Measurements from ENCODE around the gene FGF12. TPM values are rescaled to one million over a fixed set of nuclear protein-coding genes. Genes with fewer than 3 reads are reported as not detected.

FGF12 gene
- total RNA-seq, 1 donor from 2014 or later: 1.6 TPM

- H3K4me3 ChIP-seq (ENCODE audit: low read depth, low read length): no peak overlapping the region
- no peak for DNase-seq (ENCODE audit: low read depth)
- no peak for TF ChIP-seq CTCF (conservative IDR thresholded peaks at IDR 0.05; ENCODE audit: low read depth, low read length)
Observed at GRCh38 chr3:192273697-192274010, 453.7 kb downstream of the FGF12 start.

DNA sequence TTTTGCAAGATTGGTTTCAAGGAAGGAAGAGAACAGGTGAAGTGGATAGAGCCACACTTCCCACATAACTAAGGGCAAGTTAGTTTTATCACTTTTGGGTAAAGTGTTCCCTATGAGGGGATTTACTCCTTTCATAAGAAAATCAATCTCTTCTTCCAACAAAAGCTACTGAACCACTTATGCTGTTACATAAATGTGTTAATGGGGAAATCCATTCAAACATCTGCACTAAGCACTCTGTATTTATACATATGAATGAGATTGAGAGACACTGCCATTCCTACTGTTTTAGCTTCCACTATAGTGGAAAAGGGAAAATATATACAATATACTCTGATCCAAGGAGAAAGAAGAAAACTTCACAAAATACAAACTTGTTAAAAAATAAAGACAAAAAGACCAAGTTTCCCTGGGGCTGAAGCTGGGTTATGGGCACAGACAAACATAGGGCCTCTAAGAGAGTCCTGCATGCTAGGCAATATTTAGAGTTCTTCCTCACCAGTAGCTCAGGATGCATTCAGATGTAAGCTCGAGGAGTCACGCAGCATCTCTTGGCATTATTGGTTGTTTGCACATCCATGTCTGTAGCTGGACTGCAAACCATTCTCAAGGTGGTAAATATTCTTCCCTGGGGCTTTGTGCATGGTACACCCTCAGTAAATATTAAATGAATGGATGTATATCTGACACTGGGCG is 454.2 kb downstream of the FGF12 start:
- TF ChIP-seq CTCF (conservative IDR thresholded peaks at IDR 0.05; ENCODE audit: low read depth, low read length): no peak
- H3K4me3 ChIP-seq (ENCODE audit: low read depth, low read length): no peak overlapping the region
- no peak for DNase-seq (ENCODE audit: low read depth)

DNA sequence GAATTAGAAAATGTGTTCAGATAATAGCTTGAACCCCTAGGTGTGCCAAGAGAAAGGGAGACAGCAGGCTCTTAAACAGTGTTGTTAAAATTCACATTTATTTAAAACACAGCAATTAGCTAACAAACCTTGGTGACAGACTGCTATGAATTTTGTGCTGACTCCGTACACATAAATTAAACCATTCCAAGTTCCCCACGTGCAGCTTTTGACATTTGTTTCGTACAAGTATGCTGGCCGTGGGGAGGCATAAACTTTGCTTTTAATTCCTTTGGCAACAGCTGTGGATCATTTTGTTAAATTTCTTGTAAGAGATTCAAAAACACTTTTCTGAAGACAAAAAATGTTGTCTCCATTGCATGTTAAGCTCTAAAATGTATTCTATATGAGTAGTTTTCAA is 465.3 kb downstream of the FGF12 start:
- DNase-seq (ENCODE audit: low read depth): no peak
- no peak for TF ChIP-seq CTCF (conservative IDR thresholded peaks at IDR 0.05; ENCODE audit: low read depth, low read length)
- H3K4me3 ChIP-seq (ENCODE audit: low read depth, low read length): no peak overlapping the region

DNA sequence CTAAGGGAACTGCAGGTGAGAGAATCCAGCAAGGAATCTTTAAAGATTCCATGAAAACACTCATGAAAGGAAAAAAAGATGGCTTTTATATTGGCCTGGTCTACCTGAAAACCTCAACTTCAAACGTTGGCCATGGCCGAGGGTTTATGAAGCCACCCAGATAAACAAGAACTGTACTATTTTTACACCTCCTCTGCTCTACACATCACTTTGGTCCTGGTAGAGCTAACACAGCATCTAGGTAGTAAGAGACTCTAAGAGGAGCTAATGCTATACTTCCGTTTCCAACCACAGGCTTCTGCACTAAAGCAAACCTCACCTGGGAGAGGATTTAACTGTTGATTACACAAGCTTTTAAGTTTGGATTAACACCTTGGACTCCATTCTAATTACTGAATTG is 466.2 kb downstream of the FGF12 start:
- DNase-seq (ENCODE audit: low read depth): no peak
- no peak for TF ChIP-seq CTCF (conservative IDR thresholded peaks at IDR 0.05; ENCODE audit: low read depth, low read length)
- H3K4me3 ChIP-seq (ENCODE audit: low read depth, low read length): no peak overlapping the region

- no peak for TF ChIP-seq CTCF (conservative IDR thresholded peaks at IDR 0.05; ENCODE audit: low read depth, low read length)
Observed at GRCh38 chr3:192260116-192261010, 467.0 kb downstream of the FGF12 start.

DNA sequence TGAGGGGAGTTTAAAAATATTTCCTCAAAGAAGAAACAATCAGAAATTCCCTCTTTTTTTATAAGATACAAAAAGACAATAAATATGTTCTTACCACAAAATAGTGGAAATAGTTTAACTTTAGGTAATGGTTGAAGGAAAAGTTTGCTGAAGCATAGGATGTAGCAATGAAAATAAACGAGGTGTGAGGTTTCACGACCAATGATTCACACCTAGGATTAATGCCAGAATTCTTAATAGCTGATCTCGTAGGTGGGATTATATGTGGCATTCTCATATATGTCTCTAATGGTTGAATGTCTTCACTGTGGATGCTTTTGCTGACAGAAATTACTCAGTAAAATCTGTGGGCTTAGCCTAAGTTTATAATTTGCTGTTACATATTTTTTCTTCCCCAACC is 467.7 kb downstream of the FGF12 start:
- DNase-seq (ENCODE audit: low read depth): peak; percentile 59
- TF ChIP-seq CTCF (conservative IDR thresholded peaks at IDR 0.05; ENCODE audit: low read depth, low read length): no peak
- no peak overlapping the region for H3K4me3 ChIP-seq (ENCODE audit: low read depth, low read length)

More at GRCh38 chr3:192260116-192261010, 467.0 kb downstream of the FGF12 start:
- no peak overlapping the region for H3K4me3 ChIP-seq (ENCODE audit: low read depth, low read length)
- peak; percentile 35 for DNase-seq (ENCODE audit: low read depth)
